Trophoblast cell (in vitro differentiated cells and primary cell): ENCODE measurements around the gene TJP3.

ENCODE experiments used
- DNase-seq, 2 donors: peaks; one replicate each; pipeline ENCODE4 v3.0.0-alpha.2; 2016
- H2AFZ ChIP-seq: 2 replicates; pipeline ENCODE4 v1.6.1; 2013; ENCODE audit warnings: low read length, moderate library complexity, mild to moderate bottlenecking; ENCODE audit not compliant: insufficient read depth, poor library complexity
- H2AK5ac ChIP-seq: 2 replicates; pipeline ENCODE4 v1.6.1; 2013; ENCODE audit warnings: mild to moderate bottlenecking, low read length
- H2BK120ac ChIP-seq: 2 replicates; pipeline ENCODE4 v1.6.1; 2013; ENCODE audit warnings: low read length, mild to moderate bottlenecking, moderate library complexity; ENCODE audit not compliant: insufficient read depth, poor library complexity
- H2BK12ac ChIP-seq: 2 replicates; pipeline ENCODE4 v1.6.1; 2013; ENCODE audit warnings: mild to moderate bottlenecking, low read length, moderate library complexity
- H2BK5ac ChIP-seq: 2 replicates; pipeline ENCODE4 v1.6.1; 2013; ENCODE audit warnings: low read length, low read depth, moderate library complexity, mild to moderate bottlenecking; ENCODE audit not compliant: poor library complexity
- H3K14ac ChIP-seq: 2 replicates; pipeline ENCODE4 v1.6.1; 2013; ENCODE audit warnings: mild to moderate bottlenecking, low read length
- H3K18ac ChIP-seq: 2 replicates; pipeline ENCODE4 v1.6.1; 2013; ENCODE audit warnings: mild to moderate bottlenecking, low read length
- H3K23ac ChIP-seq: 2 replicates; pipeline ENCODE4 v1.6.1; 2013; ENCODE audit warnings: low read length
- H3K27ac ChIP-seq: 2 replicates; pipeline ENCODE4 v1.5.1; 2013; ENCODE audit warnings: low read depth, mild to moderate bottlenecking, inconsistent platforms, low read length, moderate library complexity
- H3K27me3 ChIP-seq: 2 replicates; pipeline ENCODE4 v1.6.1; 2013; ENCODE audit warnings: inconsistent platforms, mild to moderate bottlenecking, low read length, moderate library complexity; ENCODE audit not compliant: insufficient read depth
- H3K36me3 ChIP-seq, 2 experiments: 1 replicate in 1 of 2; 2 replicates in 1 of 2; pipeline ENCODE4 v1.6.1; 2013; ENCODE audit warnings: low read length in 2 of 2, mild to moderate bottlenecking in 2 of 2, moderate library complexity in 1 of 2; ENCODE audit not compliant: insufficient read depth in 2 of 2, control insufficient read depth in 1 of 2
- H3K4ac ChIP-seq: 2 replicates; pipeline ENCODE4 v1.6.1; 2013; ENCODE audit warnings: low read depth, mild to moderate bottlenecking, low read length, moderate library complexity
- H3K4me1 ChIP-seq, 2 experiments: 1 replicate in 1 of 2; 2 replicates in 1 of 2; pipeline ENCODE4 v1.6.1; 2013; ENCODE audit warnings: low read length in 2 of 2, mild to moderate bottlenecking in 2 of 2, moderate library complexity in 1 of 2; ENCODE audit not compliant: insufficient read depth in 2 of 2, control insufficient read depth in 1 of 2
- H3K4me2 ChIP-seq: 2 replicates; pipeline ENCODE4 v1.6.1; 2013; ENCODE audit warnings: inconsistent platforms, mild to moderate bottlenecking, low read length, moderate library complexity
- H3K4me3 ChIP-seq: 2 replicates; pipeline ENCODE4 v1.5.1; 2013; ENCODE audit warnings: mild to moderate bottlenecking, low read depth, low read length, inconsistent platforms
- H3K79me1 ChIP-seq: one replicate; pipeline ENCODE4 v1.6.1; 2013; ENCODE audit warnings: low read length
- H3K79me2 ChIP-seq: 2 replicates; pipeline ENCODE4 v1.6.1; 2013; ENCODE audit warnings: low read length, mild to moderate bottlenecking; ENCODE audit not compliant: control insufficient read depth, insufficient read depth, poor library complexity
- H3K9ac ChIP-seq: 2 replicates; pipeline ENCODE4 v1.6.1; 2013; ENCODE audit warnings: mild to moderate bottlenecking, low read length
- H3K9me3 ChIP-seq: 2 replicates; pipeline ENCODE4 v1.6.1; 2013; ENCODE audit warnings: low read depth, mild to moderate bottlenecking, control low read depth, inconsistent platforms, low read length; ENCODE audit not compliant: insufficient read depth
- H4K12ac ChIP-seq: 2 replicates; pipeline ENCODE4 v1.6.1; 2013; ENCODE audit warnings: low read depth, mild to moderate bottlenecking, low read length, moderate library complexity
- H4K8ac ChIP-seq: 2 replicates; pipeline ENCODE4 v1.6.1; 2013; ENCODE audit warnings: low read depth, mild to moderate bottlenecking, low read length, moderate library complexity
- H4K91ac ChIP-seq: one replicate; pipeline ENCODE4 v1.6.1; 2013; ENCODE audit warnings: low read depth, mild to moderate bottlenecking, low read length, moderate library complexity
- WGBS: extraction: QIAGEN DNeasy Blood & Tissue Kit; methylation state at CpG from one replicate; pipeline ENCODE4 v1.1.7; 2013; ENCODE audit warnings: missing lambda C conversion rate; ENCODE audit not compliant: insufficient read length, insufficient coverage; ENCODE audit errors: extremely low coverage; 5-methylcytosine and 5-hydroxymethylcytosine counted together

The TJP3 gene

GRCh38 chr19:3690551-3691371 lies 17.4 kb upstream of the TJP3 start:
- H2AK5ac ChIP-seq = no peak overlapping the region
- H4K8ac ChIP-seq = no peak overlapping the region
- H3K14ac ChIP-seq = no peak overlapping the region
- H2BK12ac ChIP-seq = no peak overlapping the region
- H3K36me3 ChIP-seq = peaks cover 3 to 10% of the 10 kb centered on the region in 2 experiments
- H2BK5ac ChIP-seq = no peak overlapping the region
- no peak overlapping the region for H3K4me2 ChIP-seq
- H4K12ac ChIP-seq = no peak overlapping the region
- peaks cover 3% of the 10 kb centered on the region for H3K79me1 ChIP-seq
- H2BK120ac ChIP-seq = no peak overlapping the region
- H3K4ac ChIP-seq = peak overlapping the region; percentile 49
- H2AFZ ChIP-seq = no peak overlapping the region
- peaks cover 4% of the 10 kb centered on the region for H3K9me3 ChIP-seq
- H3K18ac ChIP-seq = no peak overlapping the region
- H3K27me3 ChIP-seq = no peaks in the 10 kb centered on the region
- DNase-seq = no peak
- no peak overlapping the region for H3K9ac ChIP-seq
- H3K4me1 ChIP-seq = peaks cover 7 to 11% of the 10 kb centered on the region in 2 experiments
- no peak overlapping the region for H3K4me3 ChIP-seq
- no CpG with 5 or more reads among the region's 31 CpGs for WGBS
- no peak overlapping the region for H4K91ac ChIP-seq
- no peak overlapping the region for H3K27ac ChIP-seq
- H3K79me2 ChIP-seq = no peaks in the 10 kb centered on the region
- H3K23ac ChIP-seq = no peak overlapping the region

- no peak overlapping the region for H3K9ac ChIP-seq
- no peak overlapping the region for H3K4me3 ChIP-seq
- peaks cover 6 to 12% of the 10 kb centered on the region in 2 experiments for H3K36me3 ChIP-seq
- no peak overlapping the region for H2BK5ac ChIP-seq
- H3K79me1 ChIP-seq = peaks cover 3% of the 10 kb centered on the region
- DNase-seq = no peak
- H4K91ac ChIP-seq = no peak overlapping the region
- H2BK120ac ChIP-seq = no peak overlapping the region
- no CpG with 5 or more reads among the region's 16 CpGs for WGBS
- H3K9me3 ChIP-seq = peaks cover 4% of the 10 kb centered on the region
- no peak overlapping the region for H3K14ac ChIP-seq
- no peak overlapping the region for H3K18ac ChIP-seq
- no peak overlapping the region for H3K23ac ChIP-seq
- no peak overlapping the region for H3K4me2 ChIP-seq
- no peaks in the 10 kb centered on the region for H3K79me2 ChIP-seq
- no peak overlapping the region for H3K4ac ChIP-seq
- H3K4me1 ChIP-seq = peaks cover 7 to 11% of the 10 kb centered on the region in 2 experiments
- no peak overlapping the region for H2AK5ac ChIP-seq
- no peak overlapping the region for H4K8ac ChIP-seq
- H4K12ac ChIP-seq = no peak overlapping the region
- no peaks in the 10 kb centered on the region for H3K27me3 ChIP-seq
- no peak overlapping the region for H2BK12ac ChIP-seq
- no peak overlapping the region for H3K27ac ChIP-seq
- no peak overlapping the region for H2AFZ ChIP-seq
These were observed 16.8 kb upstream of the TJP3 start for GRCh38 chr19:3691372-3691716.

GRCh38 chr19:3691726-3692125 lies 16.5 kb upstream of the TJP3 start:
- Histone ChIP-seq H4K8ac (no peak overlapping the region), H3K36me3 (peaks cover 6 to 12% of the 10 kb centered on the region in 2 experiments), H2AFZ (no peak overlapping the region), H3K9ac (no peak overlapping the region), H2BK12ac (no peak overlapping the region), H3K23ac (no peak overlapping the region), H3K79me1 (peaks cover 3% of the 10 kb centered on the region), H3K27ac (no peak overlapping the region), H2BK5ac (no peak overlapping the region), H3K79me2 (no peaks in the 10 kb centered on the region), H3K9me3 (peaks cover 4% of the 10 kb centered on the region), H3K4ac (no peak overlapping the region), H3K4me1 (peaks cover 7 to 11% of the 10 kb centered on the region in 2 experiments), H2BK120ac (no peak overlapping the region), H3K27me3 (no peaks in the 10 kb centered on the region), H3K14ac (no peak overlapping the region), H3K4me2 (no peak overlapping the region), H3K18ac (no peak overlapping the region), H2AK5ac (no peak overlapping the region), H4K12ac (no peak overlapping the region), H4K91ac (no peak overlapping the region), H3K4me3 (no peak overlapping the region)
- no peak for DNase-seq
- WGBS = no CpG with 5 or more reads among the region's 18 CpGs

DNA sequence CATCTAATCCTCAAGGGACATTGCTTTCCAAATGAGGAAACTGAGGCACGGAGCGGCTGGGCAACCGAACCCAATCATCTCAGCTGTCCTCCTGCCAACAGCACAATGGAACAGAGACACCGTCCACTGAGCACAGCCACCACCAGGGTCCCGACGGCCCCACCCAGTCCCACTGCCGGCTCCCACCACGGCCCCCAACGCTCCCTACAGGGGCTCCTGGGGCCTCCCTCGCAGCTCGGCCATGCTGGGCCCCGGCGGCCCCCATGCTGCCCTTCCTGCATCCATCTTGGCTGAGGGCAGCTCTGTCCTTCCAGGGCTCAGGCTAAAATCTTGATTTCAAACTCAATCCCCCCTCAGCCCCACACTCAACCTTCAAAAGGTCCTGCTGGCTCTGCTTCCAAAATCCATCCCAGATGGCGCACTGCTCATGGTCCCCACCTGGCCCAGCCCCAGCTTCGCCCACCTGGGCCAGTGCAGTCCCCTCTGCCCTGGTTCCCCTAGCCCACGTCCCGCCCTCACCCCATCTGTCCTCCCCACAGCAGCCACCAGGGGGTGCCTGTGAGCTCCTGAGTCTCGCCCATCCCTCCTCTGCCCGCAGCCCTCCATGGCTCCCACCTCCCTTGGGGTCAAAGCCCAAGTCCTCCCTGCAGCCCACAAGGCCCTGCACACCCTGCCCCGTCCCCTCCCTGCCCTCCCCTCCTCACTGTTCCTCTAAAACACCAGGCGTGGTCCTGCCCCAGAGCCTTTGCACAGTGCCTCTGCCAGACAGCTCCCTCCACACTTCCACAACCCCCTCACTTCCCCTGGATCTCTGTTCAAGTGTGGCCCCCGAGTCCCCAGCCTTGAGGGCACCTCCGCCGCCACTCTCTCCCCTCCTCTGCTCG lies 15.8 kb upstream of the TJP3 start:
- Histone ChIP-seq H2BK120ac (no peak overlapping the region), H3K79me2 (no peaks in the 10 kb centered on the region), H3K4ac (peak overlapping the region; percentile 30), H3K9me3 (peaks cover 6% of the 10 kb centered on the region), H3K27me3 (no peaks in the 10 kb centered on the region), H4K91ac (no peak overlapping the region), H3K18ac (no peak overlapping the region), H3K4me1 (peaks cover 5 to 10% of the 10 kb centered on the region in 2 experiments), H2AK5ac (no peak overlapping the region), H2BK12ac (no peak overlapping the region), H3K79me1 (peaks cover 3% of the 10 kb centered on the region), H3K9ac (no peak overlapping the region), H3K14ac (no peak overlapping the region), H4K8ac (no peak overlapping the region), H3K4me3 (no peak overlapping the region), H2BK5ac (no peak overlapping the region), H4K12ac (no peak overlapping the region), H3K27ac (no peak overlapping the region), H3K23ac (no peak overlapping the region), H3K4me2 (no peak overlapping the region), H2AFZ (no peak overlapping the region), H3K36me3 (peaks cover 6 to 12% of the 10 kb centered on the region in 2 experiments)
- peak in 1 of 2 donors; percentile 40 for DNase-seq
- no CpG with 5 or more reads among the region's 25 CpGs for WGBS
